Measurements from ENCODE around the gene MAP3K7CL.

The MAP3K7CL gene

GRCh38 chr21:29201186-29201585 lies 70.7 kb downstream of the MAP3K7CL start:
- Histone ChIP-seq H3K4me3 (no peak overlapping the region), H3K27ac (no peak overlapping the region)
- TF ChIP-seq CTCF (IDR thresholded peaks at IDR 0.05), result no peak
- DNase-seq (ENCODE audit: low spot score), result no peak

- Histone ChIP-seq H3K27ac (no peak overlapping the region), H3K4me3 (no peak overlapping the region)
- DNase-seq (ENCODE audit: low spot score), result no peak
- no peak for TF ChIP-seq CTCF (IDR thresholded peaks at IDR 0.05)
Measured at GRCh38 chr21:29205009-29205408, 74.6 kb downstream of the MAP3K7CL start.

- H3K27ac ChIP-seq, result no peak overlapping the region
- no peak for DNase-seq (ENCODE audit: low spot score)
- H3K4me3 ChIP-seq, result no peak overlapping the region
- TF ChIP-seq CTCF (IDR thresholded peaks at IDR 0.05), result no peak
Measured at GRCh38 chr21:29205988-29206387, 75.5 kb downstream of the MAP3K7CL start.

- DNase-seq (ENCODE audit: low spot score), result no peak
- H3K4me3 ChIP-seq, result no peak overlapping the region
- no peak overlapping the region for H3K27ac ChIP-seq
- no peak for TF ChIP-seq CTCF (IDR thresholded peaks at IDR 0.05)
Measured at GRCh38 chr21:29206445-29206844, 76.0 kb downstream of the MAP3K7CL start.

- Histone ChIP-seq H3K4me3 (no peak overlapping the region), H3K27ac (no peak overlapping the region)
- no peak for TF ChIP-seq CTCF (IDR thresholded peaks at IDR 0.05)
- no peak for DNase-seq (ENCODE audit: low spot score)
Measured at GRCh38 chr21:29207201-29207600, 76.8 kb downstream of the MAP3K7CL start.

GRCh38 chr21:29208044-29208681 lies 77.7 kb downstream of the MAP3K7CL start:
- Histone ChIP-seq H3K4me3 (no peak overlapping the region), H3K27ac (peak overlapping the region; percentile 18 to 48)
- TF ChIP-seq CTCF (IDR thresholded peaks at IDR 0.05), result no peak
- DNase-seq (ENCODE audit: low spot score), result no peak

- H3K4me3 ChIP-seq, result no peak overlapping the region
- peak overlapping the region; percentile 48 to 62 for H3K27ac ChIP-seq
- DNase-seq (ENCODE audit: low spot score), result no peak
- TF ChIP-seq CTCF (IDR thresholded peaks at IDR 0.05), result no peak
Measured at GRCh38 chr21:29208682-29209059, 78.2 kb downstream of the MAP3K7CL start.

All from coronary artery (tissue), 2 donors.